ENCODE data around the gene TMEM121B.

Gene TMEM121B

GRCh38 chr22:17113600-17113999 lies 7.6 kb downstream of the TMEM121B start:
- in situ Hi-C loops (cut with HindIII; ENCODE audit: low sequenced_read_pairs): no loop called here

DNA sequence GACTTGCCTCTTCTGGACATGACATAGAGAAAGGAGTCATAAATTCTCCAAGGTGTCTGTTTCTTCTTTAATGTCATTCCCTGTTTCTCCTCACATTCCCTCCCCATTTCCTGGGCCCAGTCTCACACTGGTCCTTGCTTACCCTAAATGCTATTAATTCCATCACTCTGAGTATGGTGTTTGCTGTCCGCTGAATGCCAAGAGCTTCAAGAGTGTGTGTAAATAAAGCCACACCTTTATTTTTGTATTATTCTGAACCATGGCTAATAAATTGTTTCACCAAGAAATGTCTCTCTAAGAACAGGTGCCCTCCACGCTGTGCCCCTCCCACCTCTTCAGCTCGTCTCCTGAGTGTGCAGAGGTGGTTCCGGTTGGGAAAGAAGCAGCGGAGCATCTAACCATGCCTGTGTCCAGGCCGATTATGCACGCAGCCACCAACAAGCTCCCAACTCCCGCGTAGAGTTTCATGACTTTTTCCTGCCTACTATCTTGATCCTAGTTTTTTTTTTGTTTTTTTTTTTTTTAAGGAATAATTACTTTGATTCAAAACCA lies 8.6 kb downstream of the TMEM121B start:
- in situ Hi-C loops (cut with HindIII; ENCODE audit: low sequenced_read_pairs): no loop called here

GRCh38 chr22:17110791-17111550 lies 10.2 kb downstream of the TMEM121B start:
- in situ Hi-C loops (cut with HindIII; ENCODE audit: low sequenced_read_pairs): no loop called here

- in situ Hi-C loops (cut with HindIII; ENCODE audit: low sequenced_read_pairs): no loop called here
These were observed 11.2 kb downstream of the TMEM121B start for GRCh38 chr22:17109976-17110375.

DNA sequence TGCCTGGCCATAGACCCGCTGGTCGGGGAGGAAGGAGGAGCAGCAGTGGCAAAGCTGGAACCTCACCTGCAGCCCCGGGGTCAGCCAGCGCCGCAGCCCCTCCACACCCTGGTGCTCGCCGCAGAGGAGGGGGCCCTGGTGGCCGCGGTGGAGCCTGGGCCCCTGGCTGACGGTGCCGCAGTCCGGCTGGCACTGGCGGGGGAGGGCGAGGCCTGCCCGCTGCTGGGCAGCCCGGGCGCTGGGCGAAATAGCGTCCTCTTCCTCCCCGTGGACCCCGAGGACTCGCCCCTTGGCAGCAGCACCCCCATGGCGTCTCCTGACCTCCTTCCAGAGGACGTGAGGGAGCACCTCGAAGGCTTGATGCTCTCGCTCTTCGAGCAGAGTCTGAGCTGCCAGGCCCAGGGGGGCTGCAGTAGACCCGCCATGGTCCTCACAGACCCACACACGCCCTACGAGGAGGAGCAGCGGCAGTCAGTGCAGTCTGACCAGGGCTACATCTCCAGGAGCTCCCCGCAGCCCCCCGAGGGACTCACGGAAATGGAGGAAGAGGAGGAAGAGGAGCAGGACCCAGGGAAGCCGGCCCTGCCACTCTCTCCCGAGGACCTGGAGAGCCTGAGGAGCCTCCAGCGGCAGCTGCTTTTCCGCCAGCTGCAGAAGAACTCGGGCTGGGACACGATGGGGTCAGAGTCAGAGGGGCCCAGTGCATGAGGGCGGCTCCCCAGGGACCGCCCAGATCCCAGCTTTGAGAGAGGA lies 11.9 kb downstream of the TMEM121B start:
- in situ Hi-C loops (cut with HindIII; ENCODE audit: low sequenced_read_pairs): no loop called here

GRCh38 chr22:17108256-17109112 lies 12.7 kb downstream of the TMEM121B start:
- in situ Hi-C loops (cut with HindIII; ENCODE audit: low sequenced_read_pairs): no loop called here

GRCh38 chr22:17107547-17107810 lies 13.7 kb downstream of the TMEM121B start:
- in situ Hi-C loops (cut with HindIII; ENCODE audit: low sequenced_read_pairs): no loop called here

DNA sequence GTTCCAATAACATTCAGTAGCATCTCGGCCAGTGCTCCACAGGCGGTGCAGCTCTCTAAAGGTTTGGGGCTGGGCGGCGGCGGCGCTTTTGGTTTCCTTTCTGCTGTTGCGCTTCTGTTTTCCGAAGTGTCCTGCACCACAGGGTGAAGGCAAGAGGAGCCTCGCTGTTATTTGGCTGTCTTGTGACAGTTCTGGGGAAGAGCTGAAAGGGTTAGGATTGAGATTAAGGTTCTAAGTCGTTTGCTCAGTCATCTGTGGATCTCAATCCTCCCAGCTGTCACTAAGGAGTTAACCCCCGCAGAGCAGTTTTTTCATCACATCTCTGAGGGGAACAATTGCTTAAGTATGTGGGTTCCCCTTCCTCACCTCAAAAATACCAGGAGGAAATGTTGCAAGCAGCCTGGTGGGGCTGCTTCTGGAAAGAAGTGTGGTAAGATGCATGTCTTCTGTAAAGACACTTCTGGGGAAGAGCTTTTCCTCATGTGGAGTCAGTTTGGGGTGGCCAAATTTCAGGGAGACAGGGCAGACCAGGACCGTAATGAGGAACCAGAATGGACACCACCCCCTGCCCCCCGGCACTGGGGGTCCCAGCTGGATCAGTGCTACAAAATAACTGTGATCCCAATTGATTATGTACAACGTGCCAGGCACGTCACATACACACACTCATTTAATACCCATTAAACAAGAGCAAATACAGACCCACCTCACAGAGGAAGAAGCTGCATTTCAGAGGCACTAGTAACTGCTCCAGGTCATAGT lies 14.2 kb downstream of the TMEM121B start:
- in situ Hi-C loops (cut with HindIII; ENCODE audit: low sequenced_read_pairs): no loop called here

GRCh38 chr22:17106161-17106784 lies 14.9 kb downstream of the TMEM121B start:
- in situ Hi-C loops (cut with HindIII; ENCODE audit: low sequenced_read_pairs): no loop called here

GRCh38 chr22:17105143-17106129 lies 15.7 kb downstream of the TMEM121B start:
- in situ Hi-C loops (cut with HindIII; ENCODE audit: low sequenced_read_pairs): no loop called here

GRCh38 chr22:17104336-17104935 lies 16.7 kb downstream of the TMEM121B start:
- in situ Hi-C loops (cut with HindIII; ENCODE audit: low sequenced_read_pairs): no loop called here

DNA sequence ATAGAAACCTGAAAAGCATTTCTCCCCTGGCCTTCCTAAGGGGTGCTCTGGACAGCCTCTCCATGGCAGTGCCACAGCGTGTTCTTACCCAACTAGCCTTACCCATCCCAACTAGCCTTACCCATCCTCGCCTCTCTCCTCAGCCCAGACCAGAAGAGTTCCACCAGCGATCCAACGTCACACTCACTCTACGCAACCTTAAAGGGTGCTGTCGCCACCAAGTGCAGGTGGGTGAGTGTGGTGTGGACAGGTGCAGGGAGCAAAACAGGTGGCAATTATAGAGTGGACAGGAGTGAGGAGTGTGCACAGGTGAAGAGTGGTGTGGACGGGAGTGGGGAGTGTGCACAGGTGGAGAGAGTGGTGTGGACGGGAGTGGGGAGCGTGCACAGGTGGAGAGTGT lies 17.8 kb downstream of the TMEM121B start:
- in situ Hi-C loops (cut with HindIII; ENCODE audit: low sequenced_read_pairs): no loop called here

- in situ Hi-C loops (cut with HindIII; ENCODE audit: low sequenced_read_pairs): no loop called here
These were observed 18.9 kb downstream of the TMEM121B start for GRCh38 chr22:17102297-17102667.

GRCh38 chr22:17101475-17102296 lies 19.5 kb downstream of the TMEM121B start:
- in situ Hi-C loops (cut with HindIII; ENCODE audit: low sequenced_read_pairs): no loop called here

DNA sequence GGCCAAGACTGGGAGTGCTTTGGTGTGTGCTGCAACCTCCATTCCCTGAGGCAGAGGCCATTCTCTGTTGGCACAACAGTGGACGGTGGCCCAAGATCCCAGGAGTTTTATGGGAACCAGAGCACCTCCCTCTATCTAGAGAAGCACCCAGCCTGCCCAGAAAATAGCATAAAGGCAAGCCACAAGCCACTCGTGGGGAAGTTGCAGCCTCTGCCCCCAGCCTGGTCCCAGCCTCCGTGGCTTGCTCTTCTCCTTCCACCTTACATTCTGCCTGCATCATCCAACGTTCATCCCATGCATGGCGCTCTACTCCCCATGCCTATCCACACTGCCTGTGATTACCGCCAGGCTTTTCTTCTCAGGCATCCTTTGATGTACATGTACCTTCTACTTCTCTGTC lies 20.5 kb downstream of the TMEM121B start:
- in situ Hi-C loops (cut with HindIII; ENCODE audit: low sequenced_read_pairs): no loop called here

GRCh38 chr22:17098379-17098819 lies 22.8 kb downstream of the TMEM121B start:
- in situ Hi-C loops (cut with HindIII; ENCODE audit: low sequenced_read_pairs): no loop called here

- in situ Hi-C loops (cut with HindIII; ENCODE audit: low sequenced_read_pairs): no loop called here
These were observed 23.5 kb downstream of the TMEM121B start for GRCh38 chr22:17097701-17098100.

DNA sequence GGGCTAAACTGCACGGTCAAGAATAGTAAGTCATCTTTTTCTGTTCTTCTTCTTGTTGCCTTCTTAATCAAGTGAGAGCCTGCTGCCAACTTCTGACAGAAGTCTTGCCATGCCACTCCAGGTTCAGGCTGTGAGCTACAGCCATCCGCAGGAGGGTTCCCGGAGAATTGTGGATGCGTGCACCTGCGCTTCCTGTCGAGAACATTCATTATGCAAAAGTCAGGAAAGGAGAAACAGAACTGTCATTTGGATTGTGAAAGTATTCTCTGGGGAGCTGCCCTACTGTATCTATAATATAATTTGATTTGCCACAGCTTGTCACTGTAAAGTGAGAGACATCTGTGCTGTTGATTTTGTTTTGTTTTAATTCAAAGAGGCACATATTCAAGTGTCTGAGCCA lies 24.1 kb downstream of the TMEM121B start:
- in situ Hi-C loops (cut with HindIII; ENCODE audit: low sequenced_read_pairs): no loop called here
